ENCODE results near the gene LCN10. TPM values are rescaled to one million over a fixed set of nuclear protein-coding genes. Genes with fewer than 3 reads are reported as not detected.

Gene LCN10
- total RNA-seq, 1 experiment from 2014 or later: 1.5 TPM

DNA sequence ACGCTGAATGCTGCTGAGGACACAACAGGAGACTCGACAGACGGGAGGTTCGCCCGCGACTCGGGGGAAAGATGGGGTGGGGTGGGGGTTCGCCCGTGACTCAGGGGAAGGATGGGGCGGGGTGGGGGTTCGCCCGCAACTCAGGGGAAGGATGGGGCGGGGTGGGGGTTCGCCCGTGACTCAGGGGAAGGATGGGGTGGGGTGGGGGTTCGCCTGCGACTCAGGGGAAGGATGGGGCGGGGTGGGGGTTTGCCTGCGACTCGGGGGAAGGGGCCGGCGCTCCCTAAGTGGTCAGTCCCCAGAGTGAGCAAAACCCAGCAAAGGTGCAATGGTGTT lies 3.4 kb upstream of the LCN10 start:
- no peaks in the 10 kb centered on the region for H3K9me3 ChIP-seq (ENCODE audit: control insufficient read depth, low read depth, low read length)
- H3K9me3 Mint-ChIP-seq: no peaks in the 10 kb centered on the region
- H2BK20ac ChIP-seq (ENCODE audit: low read depth, low read length, poor library complexity, severe bottlenecking): no peak overlapping the region
- TF ChIP-seq CTCF (conservative IDR thresholded peaks at IDR 0.05): no peak
- H3K4me1 Mint-ChIP-seq: peaks cover 0 to 16% of the 10 kb centered on the region in 2 experiments; a peak in 1 of 4 replicates
- H3K4ac ChIP-seq (ENCODE audit: low read depth, low read length): no peak overlapping the region
- no peak overlapping the region for H3K4me3 Mint-ChIP-seq
- DNase-seq: no peak
- no peaks in the 10 kb centered on the region for H3K4me1 ChIP-seq (ENCODE audit: insufficient read depth, low read length)
- H2AFZ ChIP-seq (ENCODE audit: low read length): no peak overlapping the region
- no peak overlapping the region for H3K23ac ChIP-seq (ENCODE audit: insufficient read length, low read depth, low read length)
- no peak overlapping the region for H3K18ac ChIP-seq (ENCODE audit: insufficient read length, low read depth, low read length)
- no peaks in the 10 kb centered on the region for H3K36me3 Mint-ChIP-seq (ENCODE audit: insufficient read depth in 1 of 3, low read depth in 3 of 3)
- no peak overlapping the region for H2BK120ac ChIP-seq (ENCODE audit: low read depth, low read length, poor library complexity, severe bottlenecking)
- no peak overlapping the region for H2AK5ac ChIP-seq (ENCODE audit: insufficient read length, low read length)
- H4K91ac ChIP-seq (ENCODE audit: insufficient read length, low read depth, low read length): no peak overlapping the region
- H2BK5ac ChIP-seq (ENCODE audit: insufficient read length, low read length): no peak overlapping the region
- no peaks in the 10 kb centered on the region for H3K79me2 ChIP-seq (ENCODE audit: insufficient read depth, low read length)
- H3K27ac Mint-ChIP-seq: no peak overlapping the region
- WGBS (ENCODE audit: extremely low coverage, insufficient read length, low lambda C conversion rate): no CpG with 5 or more reads among the region's 22 CpGs
- H4K20me1 ChIP-seq (ENCODE audit: control insufficient read depth, insufficient read depth, insufficient read length): no peaks in the 10 kb centered on the region
- no peak overlapping the region for H4K5ac ChIP-seq (ENCODE audit: insufficient read length, low read depth, low read length)
- H3K9ac ChIP-seq (ENCODE audit: extremely low read depth, insufficient read length, low read length): no peak overlapping the region
- H3K27me3 Mint-ChIP-seq (ENCODE audit: low read depth): peaks cover 6% of the 10 kb centered on the region; the same call in 1 of the 2 replicates
- H3K4me2 ChIP-seq (ENCODE audit: insufficient read depth, insufficient read length, low read length): no peak overlapping the region
- H3K23me2 ChIP-seq (ENCODE audit: insufficient read length, low read depth, low read length, poor library complexity, severe bottlenecking): peaks cover 3% of the 10 kb centered on the region
- H3K56ac ChIP-seq (ENCODE audit: insufficient read length, low read depth, low read length): no peak overlapping the region
- H2BK15ac ChIP-seq (ENCODE audit: low read depth, low read length): no peak overlapping the region
- no peak overlapping the region for H4K8ac ChIP-seq (replicated peaks; ENCODE audit: insufficient read length, low read depth, low read length)
- no peak overlapping the region for H2BK12ac ChIP-seq (ENCODE audit: insufficient read length, low read depth, low read length)
- H3K27ac ChIP-seq (ENCODE audit: insufficient read length, low read depth, low read length): no peak overlapping the region
- no peaks in the 10 kb centered on the region for H3K79me1 ChIP-seq (ENCODE audit: insufficient read depth, low read depth, low read length, poor library complexity, severe bottlenecking)
- H3K27me3 ChIP-seq (ENCODE audit: insufficient read depth, low read length): no peaks in the 10 kb centered on the region
- H3K14ac ChIP-seq (ENCODE audit: insufficient read depth, low read length): no peak overlapping the region
- H3T11ph ChIP-seq (ENCODE audit: low read length): no peak overlapping the region
